GM20000 (cell line): ENCODE measurements around the gene CCM2.

Source experiments
- DNase-seq: peaks from one replicate; pipeline ENCODE4 v3.0.0; 2012; ENCODE audit warnings: low spot score
- TF ChIP-seq, protein P1 (sequence below): IDR thresholded peaks from 2 replicates; pipeline ENCODE4 v1.5.1; 2012; ENCODE audit warnings: mild to moderate bottlenecking, control low read depth; ENCODE audit errors: extremely low read depth, missing control alignments

Gene CCM2

DNA sequence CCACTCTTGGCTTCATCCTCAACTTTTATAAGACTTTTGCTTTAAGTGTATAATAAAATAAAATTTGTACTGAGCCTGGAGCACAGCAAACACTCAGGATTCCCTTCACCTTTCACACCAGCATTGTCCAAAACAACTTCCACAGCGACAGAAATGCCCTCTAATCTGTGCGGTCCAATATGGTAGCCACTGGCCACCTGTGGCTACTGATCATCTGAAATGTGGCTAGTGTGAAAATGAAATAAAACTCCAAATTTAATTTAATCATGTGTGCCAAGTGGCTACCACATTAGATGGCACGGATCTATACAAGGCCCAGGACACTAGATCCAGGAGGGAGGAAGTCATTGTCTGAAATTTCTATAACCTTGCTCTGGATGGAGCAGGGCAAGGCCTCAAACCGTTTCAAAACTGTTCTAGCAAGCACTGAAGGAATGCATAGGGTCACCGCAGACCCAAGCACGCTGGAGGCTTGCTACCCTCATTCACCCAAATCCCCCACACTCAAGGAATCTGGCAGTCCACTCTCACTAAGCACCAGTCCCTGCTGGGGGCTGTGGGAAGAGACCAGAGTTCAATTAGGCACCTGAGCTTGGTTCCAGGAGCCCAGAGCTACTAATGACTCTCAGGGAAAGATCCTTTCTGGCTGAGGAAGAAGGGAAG, 14.8 kb upstream of the CCM2 start:
- no peak for DNase-seq

DNA sequence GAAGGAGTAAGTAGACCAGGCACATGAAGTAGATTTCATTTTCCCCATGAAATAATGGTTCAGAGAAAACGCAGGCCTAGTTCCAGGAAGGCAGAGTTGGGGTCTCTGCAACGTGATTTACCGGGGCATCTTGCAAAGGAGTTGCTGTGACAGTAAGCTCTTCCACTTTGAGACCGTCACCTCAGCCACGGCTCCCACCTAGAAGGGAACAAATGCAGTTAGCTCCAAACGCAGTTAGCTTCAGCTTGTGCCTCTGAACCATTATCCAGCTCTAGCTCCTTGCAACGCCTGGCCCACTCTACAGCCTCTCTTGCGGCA, 14.1 kb upstream of the CCM2 start:
- TF ChIP-seq, protein P1, sequence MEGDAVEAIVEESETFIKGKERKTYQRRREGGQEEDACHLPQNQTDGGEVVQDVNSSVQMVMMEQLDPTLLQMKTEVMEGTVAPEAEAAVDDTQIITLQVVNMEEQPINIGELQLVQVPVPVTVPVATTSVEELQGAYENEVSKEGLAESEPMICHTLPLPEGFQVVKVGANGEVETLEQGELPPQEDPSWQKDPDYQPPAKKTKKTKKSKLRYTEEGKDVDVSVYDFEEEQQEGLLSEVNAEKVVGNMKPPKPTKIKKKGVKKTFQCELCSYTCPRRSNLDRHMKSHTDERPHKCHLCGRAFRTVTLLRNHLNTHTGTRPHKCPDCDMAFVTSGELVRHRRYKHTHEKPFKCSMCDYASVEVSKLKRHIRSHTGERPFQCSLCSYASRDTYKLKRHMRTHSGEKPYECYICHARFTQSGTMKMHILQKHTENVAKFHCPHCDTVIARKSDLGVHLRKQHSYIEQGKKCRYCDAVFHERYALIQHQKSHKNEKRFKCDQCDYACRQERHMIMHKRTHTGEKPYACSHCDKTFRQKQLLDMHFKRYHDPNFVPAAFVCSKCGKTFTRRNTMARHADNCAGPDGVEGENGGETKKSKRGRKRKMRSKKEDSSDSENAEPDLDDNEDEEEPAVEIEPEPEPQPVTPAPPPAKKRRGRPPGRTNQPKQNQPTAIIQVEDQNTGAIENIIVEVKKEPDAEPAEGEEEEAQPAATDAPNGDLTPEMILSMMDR: no peak
- no peak for DNase-seq

More for the DNA sequence above, 14.8 kb upstream of the CCM2 start:
- TF ChIP-seq, protein P1: no peak

DNA sequence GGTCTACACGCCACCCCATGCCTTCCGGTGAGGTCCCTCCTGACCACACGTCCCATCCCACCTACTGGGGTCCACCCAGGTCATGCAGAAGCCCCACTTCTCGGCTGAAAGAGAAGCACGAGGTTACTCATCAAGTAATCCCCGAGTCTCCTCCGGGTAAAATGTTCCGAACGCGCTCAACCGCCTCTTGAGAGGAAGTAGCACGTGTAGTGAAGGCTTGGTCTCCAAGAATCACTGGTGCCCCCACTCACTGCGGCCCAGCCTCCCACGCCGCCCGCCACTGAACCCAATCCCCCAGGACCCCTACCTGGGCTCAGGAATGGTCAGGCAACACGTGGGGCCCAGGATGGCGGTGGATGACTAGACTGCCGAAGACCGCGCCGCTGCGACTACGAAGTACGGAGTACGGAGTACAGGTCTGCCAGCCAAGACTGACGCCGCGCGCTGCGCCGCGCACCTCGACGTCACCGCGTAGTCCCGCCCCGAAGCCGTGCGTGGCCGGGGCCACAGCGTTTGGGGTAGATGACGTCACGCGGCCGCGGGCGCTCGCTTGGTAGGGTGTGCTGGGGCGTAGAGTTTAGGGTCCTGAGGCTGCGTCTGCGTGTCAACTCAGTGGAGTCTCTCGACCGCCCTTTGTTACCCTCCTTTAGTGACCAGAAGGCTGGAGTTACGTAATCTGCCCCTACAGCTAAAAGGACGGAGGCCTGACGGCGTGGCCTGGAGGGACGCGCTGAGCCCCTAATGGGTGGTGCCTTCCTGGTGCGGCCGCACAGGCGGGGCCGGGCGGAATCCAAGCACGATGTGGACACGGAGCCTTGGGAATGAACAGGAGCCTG, 13.6 kb upstream of the CCM2 start:
- TF ChIP-seq, protein P1: no peak
- DNase-seq: peak; percentile 89

DNA sequence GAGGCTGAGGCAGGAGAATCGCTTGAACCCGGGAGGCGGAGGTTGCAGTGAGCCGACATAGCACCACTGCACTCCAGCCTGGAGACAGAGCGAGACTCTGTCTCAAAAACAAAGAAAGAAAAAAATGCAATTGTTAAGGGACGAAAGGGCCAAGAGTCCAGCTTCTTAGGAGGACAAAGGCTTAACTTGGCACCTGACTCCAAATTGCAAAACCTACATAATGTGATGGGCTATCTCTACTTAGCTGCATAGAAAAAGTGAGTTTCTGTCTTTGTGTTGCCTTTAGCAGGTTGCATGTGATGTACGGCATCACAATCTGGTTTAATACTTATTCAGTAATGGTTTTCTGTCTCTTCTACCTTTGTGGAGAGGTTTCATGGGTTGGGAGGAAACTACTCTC, 12.5 kb upstream of the CCM2 start:
- TF ChIP-seq, protein P1: no peak

DNA sequence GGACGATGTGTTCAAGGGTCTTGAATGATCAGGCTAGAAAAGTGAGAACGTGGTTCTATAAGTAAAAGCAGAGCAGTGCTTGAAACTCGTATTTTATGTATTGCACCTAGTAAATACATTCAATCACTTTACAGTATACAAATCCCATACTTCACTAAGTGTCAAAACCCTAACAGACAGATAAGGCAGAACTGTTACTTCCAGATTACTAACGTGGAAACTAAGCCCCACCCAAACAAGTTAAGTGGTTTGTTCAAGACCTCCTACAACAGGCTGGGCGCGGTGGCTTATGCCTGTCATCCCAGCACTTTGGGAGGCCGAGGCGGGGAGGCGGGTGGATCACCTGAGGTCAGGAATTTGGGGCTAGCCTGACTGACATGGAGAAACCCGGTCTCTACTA, 12.0 kb upstream of the CCM2 start:
- TF ChIP-seq, protein P1: no peak
- DNase-seq: no peak

More for the DNA sequence above, 12.5 kb upstream of the CCM2 start:
- DNase-seq: no peak

DNA sequence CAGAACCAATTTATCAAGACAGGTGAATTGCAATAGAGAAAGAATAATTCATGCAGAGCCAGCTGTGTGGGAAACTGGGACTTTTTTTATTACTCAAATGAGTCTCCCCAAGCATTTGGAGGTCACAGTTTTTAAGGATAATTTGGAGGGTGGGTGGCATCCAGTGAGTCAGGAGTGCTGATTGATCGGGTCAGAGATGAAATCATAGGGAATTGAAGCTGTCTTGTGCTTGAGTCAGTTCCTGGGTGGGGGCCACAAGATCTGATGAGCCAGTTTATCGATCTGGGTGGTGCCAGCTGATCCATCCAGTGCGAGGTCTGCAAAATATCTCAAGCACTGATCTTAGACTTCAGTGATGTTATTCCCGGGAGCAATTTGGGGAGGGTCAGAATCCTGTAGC, 11.3 kb upstream of the CCM2 start:
- TF ChIP-seq, protein P1: no peak
- DNase-seq: no peak

DNA sequence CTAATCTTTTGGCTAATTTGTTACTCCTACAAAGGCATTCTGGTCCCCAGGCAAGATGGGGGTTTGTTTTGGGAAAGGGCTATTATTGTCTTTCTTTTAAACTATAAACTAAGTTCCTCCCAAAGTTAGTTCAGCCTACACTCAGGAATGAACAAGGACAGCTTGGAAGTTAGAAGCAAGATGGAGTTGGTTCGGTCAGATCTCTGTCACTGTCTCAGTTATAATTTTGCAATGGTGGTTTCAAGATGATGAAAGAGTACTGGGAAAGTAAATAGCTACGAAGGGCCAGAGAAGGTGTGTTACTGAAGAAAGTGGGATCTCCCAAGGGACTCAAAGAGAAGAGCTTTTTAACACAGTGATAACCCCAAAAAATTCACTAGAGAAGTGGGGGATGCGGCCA, 10.9 kb upstream of the CCM2 start:
- DNase-seq: no peak
- TF ChIP-seq, protein P1: no peak
